Mesendoderm (in vitro differentiated cells): Measurements from ENCODE around the gene CLMP. TPM values are rescaled to one million over a fixed set of nuclear protein-coding genes. Genes with fewer than 3 reads are reported as not detected.

Experiments used
- DNase-seq: peaks from one replicate; pipeline ENCODE4 v3.0.0; 2013
- H2AK5ac ChIP-seq: 2 replicates; pipeline ENCODE4 v1.6.1; 2013; ENCODE audit warnings: low read length, inconsistent platforms
- H2BK120ac ChIP-seq: 2 replicates; pipeline ENCODE4 v1.6.1; 2013; ENCODE audit warnings: low read depth, mild to moderate bottlenecking, low read length, moderate library complexity, mixed read lengths
- H2BK15ac ChIP-seq: replicated peaks from 2 replicates; pipeline ENCODE4 v1.6.1; 2013; ENCODE audit warnings: low read depth, mild to moderate bottlenecking, moderate library complexity
- H2BK5ac ChIP-seq: 2 replicates; pipeline ENCODE4 v1.6.1; 2013; ENCODE audit warnings: low read length, inconsistent platforms
- H3K18ac ChIP-seq: 2 replicates; pipeline ENCODE4 v1.6.1; 2013; ENCODE audit warnings: mild to moderate bottlenecking, low read length, mixed read lengths
- H3K23ac ChIP-seq: one replicate; pipeline ENCODE4 v1.6.1; 2013; ENCODE audit warnings: low read length
- H3K27ac ChIP-seq: 2 replicates; pipeline ENCODE4 v1.5.1; 2013; ENCODE audit warnings: low read depth, mild to moderate bottlenecking, inconsistent platforms, low read length, moderate library complexity
- H3K27me3 ChIP-seq: 2 replicates; pipeline ENCODE4 v1.6.1; 2013; ENCODE audit warnings: low read length, control low read depth, mild to moderate bottlenecking, inconsistent platforms; ENCODE audit not compliant: insufficient read depth, poor library complexity
- H3K36me3 ChIP-seq: 2 replicates; pipeline ENCODE4 v1.6.1; 2013; ENCODE audit warnings: low read length, inconsistent platforms; ENCODE audit not compliant: control insufficient read depth, insufficient read depth
- H3K4ac ChIP-seq: one replicate; pipeline ENCODE4 v1.6.1; 2013; ENCODE audit warnings: low read depth, mild to moderate bottlenecking, low read length, moderate library complexity
- H3K4me1 ChIP-seq: 2 replicates; pipeline ENCODE4 v1.6.1; 2013; ENCODE audit warnings: low read depth, low read length, inconsistent platforms; ENCODE audit not compliant: control insufficient read depth
- H3K4me2 ChIP-seq: 2 replicates; pipeline ENCODE4 v1.6.1; 2013; ENCODE audit warnings: low read length
- H3K4me3 ChIP-seq: 2 replicates; pipeline ENCODE4 v1.5.1; 2013; ENCODE audit warnings: mild to moderate bottlenecking, low read length
- H3K56ac ChIP-seq: one replicate; pipeline ENCODE4 v1.6.1; 2013; ENCODE audit warnings: low read length
- H3K79me1 ChIP-seq: 2 replicates; pipeline ENCODE4 v1.6.1; 2013; ENCODE audit warnings: low read length, inconsistent platforms
- H3K79me2 ChIP-seq: 2 replicates; pipeline ENCODE4 v1.6.1; 2013; ENCODE audit warnings: mild to moderate bottlenecking, low read length; ENCODE audit not compliant: control insufficient read depth, insufficient read depth
- H3K9ac ChIP-seq: 2 replicates; pipeline ENCODE4 v1.6.1; 2013; ENCODE audit warnings: low read length, inconsistent platforms
- H4K5ac ChIP-seq: one replicate; pipeline ENCODE4 v1.6.1; 2013; ENCODE audit warnings: low read length
- H4K8ac ChIP-seq: one replicate; pipeline ENCODE4 v1.6.1; 2013; ENCODE audit warnings: low read depth, mild to moderate bottlenecking, control low read depth, low read length, moderate library complexity
- WGBS: extraction: QIAGEN DNeasy Blood & Tissue Kit; methylation state at CpG from one replicate; pipeline ENCODE4 v1.1.7; 2013; ENCODE audit warnings: low lambda C conversion rate, missing lambda C conversion rate; ENCODE audit not compliant: insufficient coverage; ENCODE audit errors: extremely low coverage; 5-methylcytosine and 5-hydroxymethylcytosine counted together
- polyA plus RNA-seq, 2 experiments: library from polyadenylated mRNA; stranded (reverse); fragments of 200-250 nt; gene quantifications; one replicate each; pipeline ENCODE4 v1.2.3, GENCODE V29; 2013

Gene CLMP
- polyA plus RNA-seq (2013, experiment 1 of 2), result 35.1 TPM
- 38.9 TPM for polyA plus RNA-seq (2013, experiment 2 of 2)

- peak within 1 kb of the TSS; percentile 92 for H3K23ac ChIP-seq
- peaks cover 32% of the 10 kb centered on the region for H3K79me2 ChIP-seq
- H3K27ac ChIP-seq, result peak within 1 kb of the TSS; percentile 98
- peak within 1 kb of the TSS; percentile 90 for H3K4ac ChIP-seq
- H3K79me1 ChIP-seq, result peaks cover 23% of the 10 kb centered on the region
- no peak within 1 kb of the TSS for H2BK15ac ChIP-seq
- no peak within 1 kb of the TSS for H4K8ac ChIP-seq
- H3K9ac ChIP-seq, result peak within 1 kb of the TSS; percentile 90
- H3K4me2 ChIP-seq, result peak within 1 kb of the TSS; percentile 96
- H2BK120ac ChIP-seq, result peak within 1 kb of the TSS; percentile 75
- DNase-seq, result peak; percentile 89
- H3K18ac ChIP-seq, result peak within 1 kb of the TSS; percentile 98
- peak within 1 kb of the TSS; percentile 21 for H4K5ac ChIP-seq
- peak within 1 kb of the TSS; percentile 80 for H3K4me3 ChIP-seq
- H3K4me1 ChIP-seq, result peaks cover 21% of the 10 kb centered on the region
- no CpG with 5 or more reads among the region's 53 CpGs for WGBS
- no peaks in the 10 kb centered on the region for H3K27me3 ChIP-seq
- peak within 1 kb of the TSS; percentile 93 for H2BK5ac ChIP-seq
- H3K36me3 ChIP-seq, result no peaks in the 10 kb centered on the region
- H2AK5ac ChIP-seq, result peak within 1 kb of the TSS; percentile 94
- peak within 1 kb of the TSS; percentile 97 for H3K56ac ChIP-seq
Observed at GRCh38 chr11:123195188-123196059, at the start of gene CLMP. Gene CLMP, minus strand, starts transcription at chr11:123195248. Its CDS starts 308 bp downstream, at chr11:123194940.

- no peaks in the 10 kb centered on the region for H3K27me3 ChIP-seq
- H4K5ac ChIP-seq, result no peak overlapping the region
- no peak overlapping the region for H2BK15ac ChIP-seq
- H3K27ac ChIP-seq, result no peak overlapping the region
- peaks cover 4% of the 10 kb centered on the region for H3K4me1 ChIP-seq
- H3K79me1 ChIP-seq, result no peaks in the 10 kb centered on the region
- DNase-seq, result no peak
- H3K9ac ChIP-seq, result no peak overlapping the region
- no peaks in the 10 kb centered on the region for H3K36me3 ChIP-seq
- H3K79me2 ChIP-seq, result no peaks in the 10 kb centered on the region
- H3K4ac ChIP-seq, result no peak overlapping the region
- H3K23ac ChIP-seq, result no peak overlapping the region
- H3K18ac ChIP-seq, result no peak overlapping the region
- no CpG with 5 or more reads among the region's 11 CpGs for WGBS
- H2BK5ac ChIP-seq, result no peak overlapping the region
- no peak overlapping the region for H3K4me2 ChIP-seq
- H4K8ac ChIP-seq, result no peak overlapping the region
- no peak overlapping the region for H2AK5ac ChIP-seq
- H3K56ac ChIP-seq, result no peak overlapping the region
- no peak overlapping the region for H2BK120ac ChIP-seq
- no peak overlapping the region for H3K4me3 ChIP-seq
Observed at GRCh38 chr11:123241874-123242543, 47.0 kb upstream of the CLMP start.

GRCh38 chr11:123241294-123241693 is 46.2 kb upstream of the CLMP start:
- Histone ChIP-seq H3K4ac (no peak overlapping the region), H2BK120ac (no peak overlapping the region), H2BK5ac (no peak overlapping the region), H3K9ac (no peak overlapping the region), H3K36me3 (no peaks in the 10 kb centered on the region), H4K8ac (no peak overlapping the region), H3K4me1 (peaks cover 4% of the 10 kb centered on the region), H3K27ac (no peak overlapping the region), H2BK15ac (no peak overlapping the region), H3K23ac (no peak overlapping the region), H3K4me2 (no peak overlapping the region), H3K56ac (no peak overlapping the region), H3K27me3 (no peaks in the 10 kb centered on the region), H4K5ac (no peak overlapping the region), H3K4me3 (no peak overlapping the region), H3K79me2 (no peaks in the 10 kb centered on the region), H3K79me1 (no peaks in the 10 kb centered on the region), H3K18ac (no peak overlapping the region), H2AK5ac (no peak overlapping the region)
- no CpG with 5 or more reads among the region's 1 CpG for WGBS
- no peak for DNase-seq

- H2BK120ac ChIP-seq, result no peak overlapping the region
- no peak overlapping the region for H3K9ac ChIP-seq
- H2AK5ac ChIP-seq, result no peak overlapping the region
- no peak overlapping the region for H3K56ac ChIP-seq
- no peak overlapping the region for H3K4me3 ChIP-seq
- H3K4me1 ChIP-seq, result peaks cover 4% of the 10 kb centered on the region
- H3K18ac ChIP-seq, result no peak overlapping the region
- no peak overlapping the region for H2BK15ac ChIP-seq
- no peak overlapping the region for H2BK5ac ChIP-seq
- H3K23ac ChIP-seq, result no peak overlapping the region
- no peak overlapping the region for H3K27ac ChIP-seq
- no peaks in the 10 kb centered on the region for H3K27me3 ChIP-seq
- no CpG with 5 or more reads among the region's 15 CpGs for WGBS
- H3K4ac ChIP-seq, result no peak overlapping the region
- H4K8ac ChIP-seq, result no peak overlapping the region
- peak; percentile 69 for DNase-seq
- H3K36me3 ChIP-seq, result no peaks in the 10 kb centered on the region
- H4K5ac ChIP-seq, result no peak overlapping the region
- H3K79me1 ChIP-seq, result no peaks in the 10 kb centered on the region
- H3K4me2 ChIP-seq, result no peak overlapping the region
- no peaks in the 10 kb centered on the region for H3K79me2 ChIP-seq
Observed at GRCh38 chr11:123239191-123240150, 44.4 kb upstream of the CLMP start.

- Histone ChIP-seq H3K56ac (no peak overlapping the region), H4K8ac (no peak overlapping the region), H2BK15ac (no peak overlapping the region), H3K27ac (no peak overlapping the region), H3K23ac (no peak overlapping the region), H3K4me1 (peaks cover 8% of the 10 kb centered on the region), H3K4ac (no peak overlapping the region), H2BK5ac (no peak overlapping the region), H3K36me3 (no peaks in the 10 kb centered on the region), H3K79me1 (no peaks in the 10 kb centered on the region), H4K5ac (no peak overlapping the region), H2BK120ac (no peak overlapping the region), H2AK5ac (no peak overlapping the region), H3K4me2 (no peak overlapping the region), H3K9ac (no peak overlapping the region), H3K27me3 (no peaks in the 10 kb centered on the region), H3K4me3 (no peak overlapping the region), H3K18ac (no peak overlapping the region), H3K79me2 (no peaks in the 10 kb centered on the region)
- no CpG with 5 or more reads among the region's 1 CpG for WGBS
- peak; percentile 55 for DNase-seq
Observed at GRCh38 chr11:123238297-123238696, 43.2 kb upstream of the CLMP start.
